Endothelial cell of umbilical vein (primary cell): ENCODE data around the gene SERBP1. TPM values are rescaled to one million over a fixed set of nuclear protein-coding genes. Genes with fewer than 3 reads are reported as not detected.

Experiments used
- BruUV-seq: library from RNA; stranded (reverse); fragments of 400-500 nt; replicated peaks from 2 replicates; lab custom pipeline; 2021; lab: Mats Ljungman, UMichigan
- CTCF ChIA-PET: fragments of 300-600, 350-600 bp; sonication (Branson Sonifier 250); formaldehyde crosslinking; loops from one replicate; lab custom pipeline; 2021; ENCODE audit warnings: antibody characterized with exemption, inconsistent platforms; lab: Charles Lee
- POLR2A ChIA-PET: fragments of 300-600, 350-600 bp; sonication (Branson Sonifier 250); formaldehyde crosslinking; loops from one replicate; lab custom pipeline; 2021; ENCODE audit warnings: antibody characterized with exemption, inconsistent platforms; lab: Charles Lee
- DNase-seq: peaks from one replicate; pipeline ENCODE4 v3.0.0-alpha.2; 2011; ENCODE audit warnings: low read depth, low spot score
- FAIRE-seq: peaks from 2 replicates; lab custom pipeline; 2011; peaks lifted over from hg19 to GRCh38; lab: Jason Lieb, UNC
- H2AFZ ChIP-seq: 2 replicates; pipeline ENCODE4 v1.6.0; 2012; ENCODE audit warnings: low read depth, low read length, control low read depth, inconsistent platforms
- H3K27ac ChIP-seq: 2 replicates; pipeline ENCODE4 v1.5.1; 2011; ENCODE audit warnings: low read depth, mild to moderate bottlenecking, control low read depth, low read length, moderate library complexity; ENCODE audit not compliant: insufficient read depth
- H3K27me3 ChIP-seq, 2 experiments: 2 replicates each; pipeline versions ENCODE4 v1.6.0 to v1.6.1; 2011; ENCODE audit warnings: low read length in 2 of 2, mixed read lengths in 1 of 2; ENCODE audit not compliant: control insufficient read depth in 2 of 2, insufficient read depth in 2 of 2
- H3K36me3 ChIP-seq, 2 experiments: 2 replicates in 1 of 2; 3 replicates in 1 of 2; pipeline ENCODE4 v1.5.1; 2011; ENCODE audit warnings: low read length in 2 of 2, mild to moderate bottlenecking in 1 of 2, moderate library complexity in 1 of 2; ENCODE audit not compliant: control insufficient read depth in 2 of 2, insufficient read depth in 2 of 2; ENCODE audit errors: extremely low read depth in 1 of 2
- H3K4me1 ChIP-seq: 3 replicates; pipeline ENCODE4 v1.5.1; 2011; ENCODE audit warnings: mild to moderate bottlenecking, low read length; ENCODE audit not compliant: control insufficient read depth, insufficient read depth; ENCODE audit errors: extremely low read depth
- H3K4me2 ChIP-seq: 2 replicates; pipeline ENCODE4 v1.6.1; 2011; ENCODE audit warnings: low read length, control low read depth, mixed read lengths; ENCODE audit not compliant: insufficient read depth
- H3K4me3 ChIP-seq, 3 experiments: fragments of 200-600 bp in 1 of 3; sonication (generic), shearing (Covaris generic) in 1 of 3; replicated peaks in 1 of 3; 2 replicates each; pipeline ENCODE4 v1.5.1; 2011 to 2016; ENCODE audit warnings: control low read depth in 3 of 3, low read length in 3 of 3, mild to moderate bottlenecking in 2 of 3, inconsistent platforms in 1 of 3, low read depth in 1 of 3, moderate library complexity in 1 of 3; ENCODE audit not compliant: insufficient read depth in 1 of 3
- H3K79me2 ChIP-seq: 2 replicates; pipeline ENCODE4 v1.6.0; 2012; ENCODE audit warnings: low read length, inconsistent platforms; ENCODE audit not compliant: control insufficient read depth, insufficient read depth
- H3K9ac ChIP-seq: replicated peaks from 2 replicates; pipeline ENCODE3; 2011; ENCODE audit warnings: low read length, control low read depth; ENCODE audit not compliant: insufficient read depth; ENCODE audit errors: extremely low read depth
- H3K9me1 ChIP-seq: replicated peaks from 3 replicates; pipeline ENCODE4 v1.6.0; 2011; ENCODE audit warnings: mild to moderate bottlenecking, low read length; ENCODE audit not compliant: control insufficient read depth, insufficient read depth; ENCODE audit errors: extremely low read depth
- H3K9me3 ChIP-seq: replicated peaks from 2 replicates; pipeline ENCODE4 v1.5.1; 2012; ENCODE audit warnings: low read length, inconsistent platforms; ENCODE audit not compliant: control insufficient read depth, insufficient read depth
- H4K20me1 ChIP-seq: replicated peaks from 2 replicates; pipeline ENCODE3; 2011; ENCODE audit warnings: mild to moderate bottlenecking, low read length; ENCODE audit not compliant: control insufficient read depth, insufficient read depth; ENCODE audit errors: extremely low read depth
- EZH2 ChIP-seq: IDR thresholded peaks from 2 replicates; pipeline ENCODE4 v1.6.1; 2012; ENCODE audit warnings: borderline replicate concordance, low read depth, mild to moderate bottlenecking, moderate library complexity, low read length, inconsistent platforms; ENCODE audit not compliant: severe bottlenecking
- FOS ChIP-seq: IDR thresholded peaks from 2 replicates; pipeline ENCODE4 v1.6.1; 2011; ENCODE audit warnings: mild to moderate bottlenecking, low read length, moderate library complexity, borderline replicate concordance; ENCODE audit not compliant: insufficient read depth
- GATA2 ChIP-seq: IDR thresholded peaks from 2 replicates; pipeline ENCODE4 v1.7.0; 2011; ENCODE audit warnings: low read depth, mild to moderate bottlenecking, moderate library complexity, mixed read lengths, low read length; ENCODE audit not compliant: insufficient read length, insufficient read depth
- JUN ChIP-seq: IDR thresholded peaks from 2 replicates; pipeline ENCODE4 v1.6.1; 2011; ENCODE audit warnings: borderline replicate concordance, low read depth; ENCODE audit not compliant: insufficient read length, insufficient read depth
- MYC ChIP-seq: IDR thresholded peaks from one replicate; pipeline ENCODE4 v1.6.1; 2011; ENCODE audit warnings: mild to moderate bottlenecking, low read depth, low read length
- POLR2A ChIP-seq: IDR thresholded peaks from 2 replicates; pipeline ENCODE4 v1.6.1; 2012; ENCODE audit warnings: low read depth, mild to moderate bottlenecking, control low read depth, low read length
- POLR2AphosphoS5 ChIP-seq: IDR thresholded peaks from 2 replicates; pipeline ENCODE4 v1.6.1; 2012; ENCODE audit warnings: low read depth, mild to moderate bottlenecking, control low read depth, low read length, moderate library complexity; ENCODE audit not compliant: insufficient read depth
- dilution Hi-C: fragments of 300-500 bp; cut with MboI; formaldehyde crosslinking; loops from one replicate; pipeline ENCODE4 v1.15.0; 2019; ENCODE audit warnings: low sequenced_read_pairs; ENCODE audit not compliant: extremely low pct_ligation_motif_present
- intact Hi-C: fragments of 100-400 bp; cut with micrococcal nuclease; formaldehyde crosslinking; loops from one replicate; pipeline ENCODE4 v1.10.0; 2022
- polyA plus RNA-seq, 4 experiments: library from polyadenylated mRNA; depleted of rRNA in 3 of 4; stranded (reverse) in 3 of 4; unstranded in 1 of 4; fragments of >200 nt; gene quantifications; 2 replicates each; pipeline versions ENCODE4 v1.2.1 to v1.2.3, GENCODE V29; 2011 to 2012; ENCODE audit warnings: missing spikeins in 1 of 4
- total RNA-seq: library from RNA; stranded (reverse); gene quantifications from 2 replicates; pipeline ENCODE4 v1.2.3, GENCODE V29; 2021
- TF ChIP-seq, protein P1 (sequence below), 2 donors: IDR thresholded peaks; 1 replicate in 1 of 2; 2 replicates in 1 of 2; pipeline ENCODE4 v1.5.1; 2011; ENCODE audit warnings: low read length in 2 of 2, mild to moderate bottlenecking in 2 of 2, moderate library complexity in 2 of 2, control low read depth in 1 of 2, inconsistent platforms in 1 of 2, low read depth in 1 of 2; ENCODE audit not compliant: insufficient read depth in 1 of 2; ENCODE audit errors: extremely low read depth in 1 of 2
- TF ChIP-seq, protein P2 (sequence below): IDR thresholded peaks from 2 replicates; pipeline ENCODE4 v1.6.1; 2011; ENCODE audit not compliant: insufficient read depth, insufficient read length

SERBP1 gene
- total and polyA plus RNA-seq, 2 donors (not counting 3 experiments of a cell fraction or from before 2014, with no cell fraction given) = 145 to 293 TPM

DNA sequence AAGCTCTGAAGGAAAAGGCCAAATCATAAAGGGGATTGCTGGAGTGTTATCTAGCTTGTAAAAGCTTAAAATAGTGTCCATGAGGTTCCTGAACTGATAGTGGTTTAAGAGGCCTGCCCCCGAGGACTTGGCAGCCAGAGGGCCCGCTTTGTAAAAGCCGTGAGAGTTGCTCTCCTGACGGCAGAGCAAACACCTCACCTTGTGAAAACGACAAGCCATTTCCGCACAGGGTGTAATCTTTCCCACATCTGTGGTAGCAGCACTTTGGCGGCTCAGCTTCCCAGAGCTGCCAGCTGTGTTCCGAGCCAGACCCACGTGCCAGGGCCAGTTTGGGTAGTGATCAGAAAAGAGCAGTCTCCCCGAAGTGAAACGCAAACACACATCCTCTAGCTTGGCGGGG lies 37.0 kb downstream of the SERBP1 start:
- no peak overlapping the region for H3K27ac ChIP-seq
- TF ChIP-seq MYC (no peak), JUN (no peak)
- TF ChIP-seq, protein P1, sequence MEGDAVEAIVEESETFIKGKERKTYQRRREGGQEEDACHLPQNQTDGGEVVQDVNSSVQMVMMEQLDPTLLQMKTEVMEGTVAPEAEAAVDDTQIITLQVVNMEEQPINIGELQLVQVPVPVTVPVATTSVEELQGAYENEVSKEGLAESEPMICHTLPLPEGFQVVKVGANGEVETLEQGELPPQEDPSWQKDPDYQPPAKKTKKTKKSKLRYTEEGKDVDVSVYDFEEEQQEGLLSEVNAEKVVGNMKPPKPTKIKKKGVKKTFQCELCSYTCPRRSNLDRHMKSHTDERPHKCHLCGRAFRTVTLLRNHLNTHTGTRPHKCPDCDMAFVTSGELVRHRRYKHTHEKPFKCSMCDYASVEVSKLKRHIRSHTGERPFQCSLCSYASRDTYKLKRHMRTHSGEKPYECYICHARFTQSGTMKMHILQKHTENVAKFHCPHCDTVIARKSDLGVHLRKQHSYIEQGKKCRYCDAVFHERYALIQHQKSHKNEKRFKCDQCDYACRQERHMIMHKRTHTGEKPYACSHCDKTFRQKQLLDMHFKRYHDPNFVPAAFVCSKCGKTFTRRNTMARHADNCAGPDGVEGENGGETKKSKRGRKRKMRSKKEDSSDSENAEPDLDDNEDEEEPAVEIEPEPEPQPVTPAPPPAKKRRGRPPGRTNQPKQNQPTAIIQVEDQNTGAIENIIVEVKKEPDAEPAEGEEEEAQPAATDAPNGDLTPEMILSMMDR (IDR thresholded peaks at IDR 0.05; ENCODE audit: extremely low read depth in 1 of 2, insufficient read depth in 1 of 2, low read depth in 1 of 2, low read length in 2 of 2) = no peak
- no peaks in the 10 kb centered on the region for H3K27me3 ChIP-seq
- H3K4me2 ChIP-seq = no peak overlapping the region
- FAIRE-seq = no peak
- no peak overlapping the region for H2AFZ ChIP-seq
- H3K79me2 ChIP-seq = no peaks in the 10 kb centered on the region
- no peak for DNase-seq
- no peaks in the 10 kb centered on the region for H3K4me1 ChIP-seq
- ChIA-PET CTCF (interaction anchor here (1.3 kb wide), 1 partner anchor 14 kb away, joined by 3 read pairs; no protein-coding TSS in a partner anchor), POLR2A (no interaction called here)
- dilution Hi-C loops (no loop called here), intact Hi-C loops (no loop called here)
- H3K36me3 ChIP-seq = no peaks in the 10 kb centered on the region
- no peaks in the 10 kb centered on the region for H3K9me1 ChIP-seq
- BruUV-seq = no TSS peak
- H3K9me3 ChIP-seq = no peaks in the 10 kb centered on the region
- no peak overlapping the region for H3K4me3 ChIP-seq
- H3K9ac ChIP-seq = no peak overlapping the region
- H4K20me1 ChIP-seq = no peaks in the 10 kb centered on the region

DNA sequence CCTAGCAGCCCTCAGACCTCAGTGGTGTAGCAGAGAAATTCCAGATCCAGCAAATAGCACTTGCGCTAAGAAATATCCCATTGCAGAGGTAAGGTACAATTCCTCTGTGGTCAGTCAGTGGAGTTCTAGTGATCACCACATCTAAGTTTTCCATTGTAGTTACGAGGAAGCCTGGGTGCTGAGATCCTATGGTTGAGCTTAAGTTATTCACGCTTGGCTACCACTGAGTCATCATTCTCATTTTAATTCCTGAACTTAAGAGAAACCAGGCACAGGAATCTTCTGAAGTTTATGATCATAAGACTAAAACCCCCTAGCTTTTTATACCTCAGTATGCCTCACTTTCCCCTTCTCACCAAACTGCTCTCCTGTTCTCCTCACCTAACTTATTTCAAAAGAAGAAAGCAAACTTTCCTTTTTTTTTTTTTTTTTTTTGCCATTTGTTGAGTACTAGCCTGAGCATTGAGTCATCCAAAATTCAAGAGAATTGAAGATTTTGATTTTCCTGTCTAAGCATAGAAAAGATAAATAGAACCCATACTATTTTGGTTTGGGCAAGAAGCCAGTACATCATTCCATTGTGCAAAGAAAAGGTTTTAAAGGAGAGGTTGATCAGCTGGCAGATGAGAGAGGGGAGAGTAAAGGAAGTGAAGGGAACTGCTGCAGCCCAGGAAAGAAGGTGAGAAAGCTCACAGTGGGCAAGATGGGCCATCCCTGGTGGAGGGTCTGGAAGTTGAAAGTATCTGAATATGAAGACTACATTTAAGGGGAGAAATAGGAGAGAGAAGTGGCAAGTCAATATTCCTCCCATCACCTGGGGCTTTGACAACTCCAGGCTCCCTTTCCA lies 39.9 kb downstream of the SERBP1 start:
- Histone ChIP-seq H3K4me1 (no peaks in the 10 kb centered on the region), H3K36me3 (no peaks in the 10 kb centered on the region), H3K9ac (no peak overlapping the region), H4K20me1 (no peaks in the 10 kb centered on the region), H3K4me3 (no peak overlapping the region), H2AFZ (no peak overlapping the region), H3K9me3 (no peaks in the 10 kb centered on the region), H3K27me3 (no peaks in the 10 kb centered on the region), H3K4me2 (no peak overlapping the region), H3K9me1 (no peaks in the 10 kb centered on the region), H3K27ac (no peak overlapping the region), H3K79me2 (no peaks in the 10 kb centered on the region)
- DNase-seq (no peak), FAIRE-seq (peak; percentile 47)
- POLR2A ChIA-PET = no interaction called here
- CTCF ChIA-PET = interaction anchor here (0.7 to 1.1 kb wide), 3 partner anchors 9 to 220 kb away, joined by 3 to 4 read pairs (median 3); no protein-coding TSS in a partner anchor
- dilution Hi-C loops = no loop called here
- intact Hi-C loops = no loop called here
- BruUV-seq = no TSS peak
- TF ChIP-seq, protein P1 (IDR thresholded peaks at IDR 0.05; ENCODE audit: extremely low read depth in 1 of 2, insufficient read depth in 1 of 2, low read depth in 1 of 2, low read length in 2 of 2) = no peak
- TF ChIP-seq GATA2 = no peak
- TF ChIP-seq JUN = no peak
- no peak for TF ChIP-seq EZH2
- TF ChIP-seq POLR2A = no peak
- no peak for TF ChIP-seq POLR2AphosphoS5
- TF ChIP-seq, protein P2, sequence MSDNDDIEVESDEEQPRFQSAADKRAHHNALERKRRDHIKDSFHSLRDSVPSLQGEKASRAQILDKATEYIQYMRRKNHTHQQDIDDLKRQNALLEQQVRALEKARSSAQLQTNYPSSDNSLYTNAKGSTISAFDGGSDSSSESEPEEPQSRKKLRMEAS = no peak
- no peak for TF ChIP-seq MYC
- no peak for TF ChIP-seq FOS
